GM23338 (cell line): ENCODE data around the gene RABGAP1L. TPM values are rescaled to one million over a fixed set of nuclear protein-coding genes. Genes with fewer than 3 reads are reported as not detected.
A peak's percentile ranks its signal among the peaks of the same experiment; 100 is the strongest.

ENCODE experiments used
- ATAC-seq: fragments of 200-7000 bp; cut with Tn5 transposase; 3 replicates; pipeline ENCODE4 v1.9.1; 2020
- DNase-seq: peaks from one replicate; pipeline ENCODE4 v3.0.0-alpha.2; 2015; ENCODE audit warnings: low spot score
- H2AFZ ChIP-seq: fragments of 200-600 bp; sonication (generic); 2 replicates; pipeline ENCODE4 v1.8.0; 2016; ENCODE audit warnings: antibody characterized with exemption, mild to moderate bottlenecking, moderate library complexity
- H3F3A ChIP-seq: fragments of 200-600 bp; sonication (generic); replicated peaks from 2 replicates; pipeline ENCODE4 v1.8.0; 2017; ENCODE audit warnings: antibody characterized with exemption, mixed run types, low read depth
- H3K27ac ChIP-seq: fragments of 200-600 bp; sonication (generic); 2 replicates; pipeline ENCODE4 v1.6.1; 2016; ENCODE audit warnings: low read depth
- H3K27me3 ChIP-seq: fragments of 200-600 bp; sonication (generic); 2 replicates; pipeline ENCODE4 v1.8.0; 2016; ENCODE audit warnings: mild to moderate bottlenecking, mixed run types, moderate library complexity; ENCODE audit not compliant: insufficient read depth
- H3K36me3 ChIP-seq: fragments of 200-600 bp; sonication (generic); 2 replicates; pipeline ENCODE4 v1.8.0; 2016; ENCODE audit warnings: mild to moderate bottlenecking; ENCODE audit not compliant: insufficient read depth
- H3K4me1 ChIP-seq: fragments of 200-600 bp; sonication (generic); 2 replicates; pipeline ENCODE4 v1.8.0; 2016; ENCODE audit warnings: mild to moderate bottlenecking, moderate library complexity; ENCODE audit not compliant: insufficient read depth
- H3K4me2 ChIP-seq: fragments of 200-600 bp; sonication (generic); 2 replicates; pipeline ENCODE4 v1.7.1; 2017; ENCODE audit warnings: mixed run types
- H3K4me3 ChIP-seq: fragments of 200-600 bp; sonication (generic); 2 replicates; pipeline ENCODE4 v1.6.1; 2016; ENCODE audit warnings: mixed run types
- H3K79me2 ChIP-seq: fragments of 200-600 bp; sonication (generic); replicated peaks from 2 replicates; pipeline ENCODE4 v1.8.0; 2017; ENCODE audit warnings: mild to moderate bottlenecking; ENCODE audit not compliant: insufficient read depth
- H3K9me2 ChIP-seq: fragments of 200-600 bp; sonication (generic); 2 replicates; pipeline ENCODE4 v1.8.0; 2017; ENCODE audit not compliant: insufficient read depth
- H4K20me1 ChIP-seq: fragments of 200-600 bp; sonication (generic); replicated peaks from 2 replicates; pipeline ENCODE4 v1.8.0; 2017; ENCODE audit warnings: mild to moderate bottlenecking; ENCODE audit not compliant: insufficient read depth
- H3K27ac Mint-ChIP-seq: 2 replicates; pipeline ENCODE4 v1.8.0; 2020; ENCODE audit warnings: inconsistent platforms, mild to moderate bottlenecking, moderate library complexity, mixed read lengths
- H3K27me3 Mint-ChIP-seq: 3 replicates; pipeline ENCODE4 v1.8.0; 2022; ENCODE audit warnings: low read depth, mild to moderate bottlenecking, moderate library complexity, mixed read lengths, inconsistent platforms; ENCODE audit not compliant: insufficient read depth, poor library complexity
- H3K36me3 Mint-ChIP-seq: 3 replicates; pipeline ENCODE4 v1.8.0; 2021; ENCODE audit warnings: low read depth, mild to moderate bottlenecking, inconsistent platforms, moderate library complexity, mixed read lengths
- H3K4me1 Mint-ChIP-seq: 3 replicates; pipeline ENCODE4 v1.8.0; 2020; ENCODE audit warnings: mild to moderate bottlenecking, inconsistent platforms, mixed read lengths
- H3K4me3 Mint-ChIP-seq: 3 replicates; pipeline ENCODE4 v1.8.0; 2021; ENCODE audit warnings: moderate library complexity, mild to moderate bottlenecking, inconsistent platforms, mixed read lengths
- H3K9me3 Mint-ChIP-seq: 3 replicates; pipeline ENCODE4 v1.8.0; 2020; ENCODE audit warnings: moderate library complexity, mild to moderate bottlenecking, inconsistent platforms, mixed read lengths
- NANOG ChIP-seq: IDR thresholded peaks from 2 replicates; pipeline ENCODE4 v1.6.1; 2016; ENCODE audit warnings: antibody characterized with exemption, borderline replicate concordance
- ZNF462 ChIP-seq: fragments of 250-450 bp; sonication (Bioruptor Pico); IDR thresholded peaks from 2 replicates; pipeline ENCODE4 v1.5.0; 2020; ENCODE audit warnings: mild to moderate bottlenecking, moderate library complexity
- polyA plus RNA-seq: library from polyadenylated mRNA; unstranded; fragments of >200 nt; fragmentation: Nextera tagmentation; extraction: Ambion mirVana; gene quantifications from 2 replicates; pipeline ENCODE4 v1.2.1, GENCODE V29; 2016
- total RNA-seq: library from RNA; depleted of rRNA; stranded (reverse); fragments of >200 nt; shearing (Covaris generic); gene quantifications from 2 replicates; pipeline ENCODE4 v1.2.3, GENCODE V29; 2014
- TF ChIP-seq, protein P1 (sequence below), 2 experiments: fragments of 200-600 bp in 1 of 2; sonication (generic) in 1 of 2; conservative IDR thresholded peaks; 2 replicates each; pipeline versions ENCODE4 v1.5.1 to v1.6.1; 2016 to 2017; ENCODE audit warnings: antibody characterized with exemption in 2 of 2, low read depth in 2 of 2, mild to moderate bottlenecking in 2 of 2, moderate library complexity in 1 of 2

Gene RABGAP1L
- total and polyA plus RNA-seq, 2 experiments from 2014 or later: 83.2 to 136 TPM

- H3K27me3 Mint-ChIP-seq: peaks cover 6% of the 10 kb centered on the region
- ATAC-seq: peak; percentile 68
- no peak overlapping the region for H3K27ac ChIP-seq
These were observed 28.2 kb upstream of the RABGAP1L start for GRCh38 chr1:174131032-174131638.

More at GRCh38 chr1:174131032-174131638, 28.2 kb upstream of the RABGAP1L start:
- Mint-ChIP-seq H3K36me3 (peaks cover 4% of the 10 kb centered on the region; the same call in 2 of the 3 replicates), H3K9me3 (peaks cover 7% of the 10 kb centered on the region; the same call in 1 of the 3 replicates), H3K4me3 (no peak overlapping the region), H3K4me1 (peaks cover 6% of the 10 kb centered on the region), H3K27ac (no peak overlapping the region)
- Histone ChIP-seq H3K79me2 (no peaks in the 10 kb centered on the region), H4K20me1 (no peaks in the 10 kb centered on the region), H3F3A (no peaks in the 10 kb centered on the region), H2AFZ (peak overlapping the region; percentile 52; the same call in 1 of the 2 replicates), H3K4me2 (no peak overlapping the region), H3K4me3 (no peak overlapping the region), H3K27me3 (no peaks in the 10 kb centered on the region), H3K4me1 (no peaks in the 10 kb centered on the region), H3K36me3 (no peaks in the 10 kb centered on the region), H3K9me2 (peaks cover 6% of the 10 kb centered on the region; the same call in 1 of the 2 replicates)
- no peak for DNase-seq
- TF ChIP-seq, protein P1, sequence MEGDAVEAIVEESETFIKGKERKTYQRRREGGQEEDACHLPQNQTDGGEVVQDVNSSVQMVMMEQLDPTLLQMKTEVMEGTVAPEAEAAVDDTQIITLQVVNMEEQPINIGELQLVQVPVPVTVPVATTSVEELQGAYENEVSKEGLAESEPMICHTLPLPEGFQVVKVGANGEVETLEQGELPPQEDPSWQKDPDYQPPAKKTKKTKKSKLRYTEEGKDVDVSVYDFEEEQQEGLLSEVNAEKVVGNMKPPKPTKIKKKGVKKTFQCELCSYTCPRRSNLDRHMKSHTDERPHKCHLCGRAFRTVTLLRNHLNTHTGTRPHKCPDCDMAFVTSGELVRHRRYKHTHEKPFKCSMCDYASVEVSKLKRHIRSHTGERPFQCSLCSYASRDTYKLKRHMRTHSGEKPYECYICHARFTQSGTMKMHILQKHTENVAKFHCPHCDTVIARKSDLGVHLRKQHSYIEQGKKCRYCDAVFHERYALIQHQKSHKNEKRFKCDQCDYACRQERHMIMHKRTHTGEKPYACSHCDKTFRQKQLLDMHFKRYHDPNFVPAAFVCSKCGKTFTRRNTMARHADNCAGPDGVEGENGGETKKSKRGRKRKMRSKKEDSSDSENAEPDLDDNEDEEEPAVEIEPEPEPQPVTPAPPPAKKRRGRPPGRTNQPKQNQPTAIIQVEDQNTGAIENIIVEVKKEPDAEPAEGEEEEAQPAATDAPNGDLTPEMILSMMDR (conservative IDR thresholded peaks at IDR 0.05; ENCODE audit: low read depth in 2 of 2): no peak
- TF ChIP-seq ZNF462 (CRISPR knock-in tag) (0 out of 2 replicates have a peak, but pooled peaks have one; percentile 6), NANOG (no peak)
